ENCODE measurements around the gene ADCY2.

The ADCY2 gene

DNA sequence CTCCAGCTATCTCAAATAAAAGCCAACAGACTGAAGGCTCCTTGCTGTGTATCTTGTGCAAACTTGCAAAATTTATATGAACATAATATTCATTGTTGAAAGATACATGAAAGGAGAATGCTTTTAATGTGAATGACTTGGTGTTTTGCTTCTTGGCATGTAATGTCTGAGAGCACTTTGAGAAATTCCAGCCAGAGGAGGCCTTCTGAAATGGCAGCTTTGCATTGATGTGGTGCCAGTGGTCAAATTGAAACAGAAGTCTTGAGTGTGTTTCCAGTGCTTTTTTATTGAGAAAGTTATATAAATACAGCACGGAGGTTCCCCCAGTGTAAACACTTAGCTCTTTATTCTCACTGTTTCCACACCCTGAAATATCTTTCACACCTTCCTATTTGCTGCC, 182.1 kb downstream of the ADCY2 start:
- Histone ChIP-seq H3K27me3 (ENCODE audit: insufficient read depth, insufficient read length) (no peaks in the 10 kb centered on the region), H3K9me3 (ENCODE audit: insufficient read depth, low read length) (no peaks in the 10 kb centered on the region), H3K9ac (ENCODE audit: insufficient read length, low read depth) (no peak overlapping the region), H3K4me3 (ENCODE audit: insufficient read length, low read depth) (no peak overlapping the region), H3K36me3 (ENCODE audit: insufficient read depth, insufficient read length, low read length) (no peaks in the 10 kb centered on the region), H3K4me1 (ENCODE audit: insufficient read depth, insufficient read length) (no peaks in the 10 kb centered on the region)
- no peak for DNase-seq (ENCODE audit: low read depth, low spot score)
- TF ChIP-seq ZNF274 (IDR thresholded peaks at IDR 0.05; ENCODE audit: low read depth, low read length) (no peak), YY1 (IDR thresholded peaks at IDR 0.05; ENCODE audit: insufficient read depth, insufficient read length) (no peak), SUZ12 (IDR thresholded peaks at IDR 0.05; ENCODE audit: extremely low read depth, insufficient read depth, insufficient read length) (no peak)

DNA sequence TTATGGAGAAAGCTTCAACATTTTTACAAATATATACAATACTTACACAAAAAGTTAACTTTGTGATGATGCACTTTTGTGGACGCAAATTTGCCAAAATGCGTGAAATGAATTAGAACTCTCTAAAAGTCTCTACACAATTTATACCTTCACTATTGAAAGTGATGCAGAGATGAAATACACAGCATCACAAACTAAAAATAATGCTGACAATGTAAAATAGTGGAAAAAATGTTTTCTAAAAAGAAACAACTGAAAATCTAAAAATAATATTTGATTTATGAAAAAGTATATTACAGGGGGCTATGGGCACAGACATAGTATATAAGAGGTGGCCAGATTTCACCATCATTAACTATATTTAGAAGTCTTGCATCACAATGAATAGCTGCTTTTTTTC, 188.8 kb downstream of the ADCY2 start:
- no peaks in the 10 kb centered on the region for H3K4me1 ChIP-seq (ENCODE audit: insufficient read depth, insufficient read length)
- H3K27me3 ChIP-seq (ENCODE audit: insufficient read depth, insufficient read length) = no peaks in the 10 kb centered on the region
- H3K9me3 ChIP-seq (ENCODE audit: insufficient read depth, low read length) = no peaks in the 10 kb centered on the region
- TF ChIP-seq YY1 (IDR thresholded peaks at IDR 0.05; ENCODE audit: insufficient read depth, insufficient read length) = no peak
- no peak for TF ChIP-seq ZNF274 (IDR thresholded peaks at IDR 0.05; ENCODE audit: low read depth, low read length)
- TF ChIP-seq SUZ12 (IDR thresholded peaks at IDR 0.05; ENCODE audit: extremely low read depth, insufficient read depth, insufficient read length) = no peak
- no peak overlapping the region for H3K4me3 ChIP-seq (ENCODE audit: insufficient read length, low read depth)
- no peak for DNase-seq (ENCODE audit: low read depth, low spot score)
- H3K9ac ChIP-seq (ENCODE audit: insufficient read length, low read depth) = no peak overlapping the region
- H3K36me3 ChIP-seq (ENCODE audit: insufficient read depth, insufficient read length, low read length) = no peaks in the 10 kb centered on the region

DNA sequence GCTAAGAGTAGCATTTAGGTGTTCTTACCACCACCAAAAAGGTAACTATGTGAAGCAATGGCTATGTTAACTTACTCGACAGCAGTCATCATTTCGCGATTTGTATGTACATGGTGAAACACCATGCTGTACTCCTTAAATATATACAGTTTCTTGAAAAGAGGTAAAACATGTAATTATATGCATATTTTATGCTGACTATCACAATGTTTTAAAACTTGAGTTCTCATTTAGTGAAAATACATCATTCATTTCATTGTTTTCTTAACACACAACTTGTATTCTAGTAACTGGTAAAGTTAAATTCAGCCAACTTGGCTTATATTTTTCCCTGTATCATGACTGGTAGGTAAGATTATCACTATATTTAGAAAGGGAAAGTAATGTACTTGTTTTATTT, 189.9 kb downstream of the ADCY2 start:
- no peaks in the 10 kb centered on the region for H3K27me3 ChIP-seq (ENCODE audit: insufficient read depth, insufficient read length)
- TF ChIP-seq SUZ12 (IDR thresholded peaks at IDR 0.05; ENCODE audit: extremely low read depth, insufficient read depth, insufficient read length) (no peak), ZNF274 (IDR thresholded peaks at IDR 0.05; ENCODE audit: low read depth, low read length) (no peak), YY1 (IDR thresholded peaks at IDR 0.05; ENCODE audit: insufficient read depth, insufficient read length) (no peak)
- H3K4me3 ChIP-seq (ENCODE audit: insufficient read length, low read depth) = no peak overlapping the region
- H3K9me3 ChIP-seq (ENCODE audit: insufficient read depth, low read length) = no peaks in the 10 kb centered on the region
- DNase-seq (ENCODE audit: low read depth, low spot score) = no peak
- no peak overlapping the region for H3K9ac ChIP-seq (ENCODE audit: insufficient read length, low read depth)
- H3K36me3 ChIP-seq (ENCODE audit: insufficient read depth, insufficient read length, low read length) = no peaks in the 10 kb centered on the region
- no peaks in the 10 kb centered on the region for H3K4me1 ChIP-seq (ENCODE audit: insufficient read depth, insufficient read length)

DNA sequence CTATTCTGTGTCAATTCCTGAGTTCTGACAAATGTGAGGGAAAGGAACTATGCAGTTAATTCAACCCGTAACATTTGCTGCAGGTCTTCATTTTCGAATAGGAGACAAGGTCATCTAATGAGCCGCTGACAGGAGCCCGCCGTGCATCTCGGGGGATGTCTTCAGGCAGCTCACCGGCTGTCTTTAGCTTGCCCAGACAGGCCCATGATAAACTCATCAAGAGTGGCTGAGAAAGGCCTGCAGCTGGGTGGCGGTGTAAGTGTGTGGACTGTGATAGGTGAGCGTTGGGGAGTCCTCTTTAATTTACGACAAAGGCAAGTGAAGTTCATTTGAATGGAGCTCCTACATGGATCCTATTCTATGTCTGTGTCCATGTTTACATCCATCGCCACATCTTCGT, 190.5 kb downstream of the ADCY2 start:
- Histone ChIP-seq H3K36me3 (ENCODE audit: insufficient read depth, insufficient read length, low read length) (no peaks in the 10 kb centered on the region), H3K4me1 (ENCODE audit: insufficient read depth, insufficient read length) (no peaks in the 10 kb centered on the region), H3K9ac (ENCODE audit: insufficient read length, low read depth) (no peak overlapping the region), H3K4me3 (ENCODE audit: insufficient read length, low read depth) (no peak overlapping the region), H3K9me3 (ENCODE audit: insufficient read depth, low read length) (no peaks in the 10 kb centered on the region), H3K27me3 (ENCODE audit: insufficient read depth, insufficient read length) (no peaks in the 10 kb centered on the region)
- TF ChIP-seq SUZ12 (IDR thresholded peaks at IDR 0.05; ENCODE audit: extremely low read depth, insufficient read depth, insufficient read length) (no peak), ZNF274 (IDR thresholded peaks at IDR 0.05; ENCODE audit: low read depth, low read length) (no peak), YY1 (IDR thresholded peaks at IDR 0.05; ENCODE audit: insufficient read depth, insufficient read length) (no peak)
- DNase-seq (ENCODE audit: low read depth, low spot score) = no peak

DNA sequence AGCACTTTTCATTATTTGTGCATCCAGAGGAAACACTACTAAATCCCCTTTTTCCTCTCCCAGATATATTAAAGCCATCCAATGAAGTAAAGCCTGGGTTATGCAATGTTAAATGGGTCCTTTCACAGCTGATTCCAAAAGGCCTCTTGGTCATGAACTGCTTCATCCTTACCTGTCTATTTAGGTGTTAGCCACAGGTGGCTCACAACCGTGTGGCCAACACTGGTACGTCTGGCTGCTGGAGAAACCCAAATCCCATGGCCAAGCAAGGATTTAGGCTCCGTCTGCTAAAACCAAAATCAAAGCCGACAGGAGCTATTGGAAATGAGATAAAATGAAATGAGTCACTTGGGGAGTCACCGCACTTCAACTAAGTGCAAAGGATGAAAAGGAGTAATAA, 193.9 kb downstream of the ADCY2 start:
- H3K4me3 ChIP-seq (ENCODE audit: insufficient read length, low read depth) = no peak overlapping the region
- DNase-seq (ENCODE audit: low read depth, low spot score) = no peak
- H3K9me3 ChIP-seq (ENCODE audit: insufficient read depth, low read length) = no peaks in the 10 kb centered on the region
- no peaks in the 10 kb centered on the region for H3K36me3 ChIP-seq (ENCODE audit: insufficient read depth, insufficient read length, low read length)
- H3K4me1 ChIP-seq (ENCODE audit: insufficient read depth, insufficient read length) = no peaks in the 10 kb centered on the region
- no peak for TF ChIP-seq SUZ12 (IDR thresholded peaks at IDR 0.05; ENCODE audit: extremely low read depth, insufficient read depth, insufficient read length)
- no peak for TF ChIP-seq YY1 (IDR thresholded peaks at IDR 0.05; ENCODE audit: insufficient read depth, insufficient read length)
- TF ChIP-seq ZNF274 (IDR thresholded peaks at IDR 0.05; ENCODE audit: low read depth, low read length) = no peak
- no peaks in the 10 kb centered on the region for H3K27me3 ChIP-seq (ENCODE audit: insufficient read depth, insufficient read length)
- H3K9ac ChIP-seq (ENCODE audit: insufficient read length, low read depth) = no peak overlapping the region

DNA sequence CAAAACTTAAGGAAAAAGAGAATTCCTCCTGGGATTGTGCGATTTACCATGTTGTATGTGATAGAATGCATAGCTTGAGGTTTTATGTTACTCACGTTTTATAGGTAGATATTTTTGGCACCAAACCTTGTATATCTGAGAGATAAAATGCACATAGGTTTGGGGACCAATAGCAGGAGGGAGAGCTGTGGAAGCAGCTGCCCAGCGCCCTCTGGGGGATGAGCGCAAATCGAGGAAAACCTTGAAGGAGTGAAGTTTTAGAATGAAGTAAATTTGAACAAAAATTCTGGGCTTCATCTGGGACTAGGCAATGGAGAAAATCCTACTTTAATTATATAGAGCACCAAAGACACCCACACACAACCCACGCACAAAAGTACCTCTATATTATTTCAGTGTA, 197.0 kb downstream of the ADCY2 start:
- Histone ChIP-seq H3K27me3 (ENCODE audit: insufficient read depth, insufficient read length) (no peaks in the 10 kb centered on the region), H3K9me3 (ENCODE audit: insufficient read depth, low read length) (no peaks in the 10 kb centered on the region), H3K36me3 (ENCODE audit: insufficient read depth, insufficient read length, low read length) (no peaks in the 10 kb centered on the region), H3K4me3 (ENCODE audit: insufficient read length, low read depth) (no peak overlapping the region), H3K9ac (ENCODE audit: insufficient read length, low read depth) (no peak overlapping the region), H3K4me1 (ENCODE audit: insufficient read depth, insufficient read length) (no peaks in the 10 kb centered on the region)
- TF ChIP-seq ZNF274 (IDR thresholded peaks at IDR 0.05; ENCODE audit: low read depth, low read length) (no peak), SUZ12 (IDR thresholded peaks at IDR 0.05; ENCODE audit: extremely low read depth, insufficient read depth, insufficient read length) (no peak), YY1 (IDR thresholded peaks at IDR 0.05; ENCODE audit: insufficient read depth, insufficient read length) (no peak)
- DNase-seq (ENCODE audit: low read depth, low spot score) = no peak

DNA sequence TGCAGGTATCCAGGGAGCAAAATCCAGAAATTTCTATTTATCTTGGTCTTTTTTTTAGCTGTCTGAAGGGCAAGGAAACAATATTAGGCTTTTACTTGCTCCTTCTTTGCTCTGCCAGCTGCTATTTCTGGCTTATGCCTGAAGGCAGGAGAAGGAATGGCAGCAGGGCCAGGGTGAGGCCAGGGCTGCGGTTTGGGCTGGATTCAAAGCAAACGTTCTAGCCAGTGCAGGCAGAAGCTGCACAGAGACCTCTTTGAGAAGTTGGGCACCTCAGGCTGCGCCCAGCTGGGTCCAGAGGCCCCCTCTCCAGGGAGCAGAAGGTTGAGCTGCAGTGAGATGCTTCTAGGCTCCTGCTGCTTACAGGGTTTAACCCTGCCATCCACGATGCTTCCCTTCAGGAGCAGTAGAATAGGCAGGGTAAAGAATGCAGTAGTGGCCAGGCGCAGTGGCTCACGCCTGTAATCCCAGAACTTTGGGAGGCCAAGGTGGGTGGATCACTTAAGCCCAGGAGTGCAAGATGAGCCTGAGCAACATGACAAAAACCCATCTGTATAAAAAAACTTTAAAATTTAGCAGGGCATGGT, 201.2 kb downstream of the ADCY2 start:
- TF ChIP-seq YY1 (IDR thresholded peaks at IDR 0.05; ENCODE audit: insufficient read depth, insufficient read length) = no peak
- TF ChIP-seq SUZ12 (IDR thresholded peaks at IDR 0.05; ENCODE audit: extremely low read depth, insufficient read depth, insufficient read length) = no peak
- TF ChIP-seq ZNF274 (IDR thresholded peaks at IDR 0.05; ENCODE audit: low read depth, low read length) = no peak
- H3K27me3 ChIP-seq (ENCODE audit: insufficient read depth, insufficient read length) = no peaks in the 10 kb centered on the region
- no peaks in the 10 kb centered on the region; the same call in 1 of the 2 replicates for H3K9me3 ChIP-seq (ENCODE audit: insufficient read depth, low read length)
- no peak overlapping the region for H3K9ac ChIP-seq (ENCODE audit: insufficient read length, low read depth)
- H3K4me1 ChIP-seq (ENCODE audit: insufficient read depth, insufficient read length) = no peaks in the 10 kb centered on the region
- H3K4me3 ChIP-seq (ENCODE audit: insufficient read length, low read depth) = no peak overlapping the region
- no peaks in the 10 kb centered on the region for H3K36me3 ChIP-seq (ENCODE audit: insufficient read depth, insufficient read length, low read length)
- DNase-seq (ENCODE audit: low read depth, low spot score) = no peak
